DMS 273 treated with DMSO at 0.1 percent for 48 hours (cell line): ENCODE measurements around the gene CPT1B.
"Not testable (repeated sequence)": the region's sequence is repeated elsewhere in the genome, so short reads cannot be mapped to it uniquely, and the experiment has no call there.

Experiments used
- DNase-seq: peaks from one replicate; lab custom pipeline; 2025; lab: John Stamatoyannopoulos, UW

CPT1B gene

DNA sequence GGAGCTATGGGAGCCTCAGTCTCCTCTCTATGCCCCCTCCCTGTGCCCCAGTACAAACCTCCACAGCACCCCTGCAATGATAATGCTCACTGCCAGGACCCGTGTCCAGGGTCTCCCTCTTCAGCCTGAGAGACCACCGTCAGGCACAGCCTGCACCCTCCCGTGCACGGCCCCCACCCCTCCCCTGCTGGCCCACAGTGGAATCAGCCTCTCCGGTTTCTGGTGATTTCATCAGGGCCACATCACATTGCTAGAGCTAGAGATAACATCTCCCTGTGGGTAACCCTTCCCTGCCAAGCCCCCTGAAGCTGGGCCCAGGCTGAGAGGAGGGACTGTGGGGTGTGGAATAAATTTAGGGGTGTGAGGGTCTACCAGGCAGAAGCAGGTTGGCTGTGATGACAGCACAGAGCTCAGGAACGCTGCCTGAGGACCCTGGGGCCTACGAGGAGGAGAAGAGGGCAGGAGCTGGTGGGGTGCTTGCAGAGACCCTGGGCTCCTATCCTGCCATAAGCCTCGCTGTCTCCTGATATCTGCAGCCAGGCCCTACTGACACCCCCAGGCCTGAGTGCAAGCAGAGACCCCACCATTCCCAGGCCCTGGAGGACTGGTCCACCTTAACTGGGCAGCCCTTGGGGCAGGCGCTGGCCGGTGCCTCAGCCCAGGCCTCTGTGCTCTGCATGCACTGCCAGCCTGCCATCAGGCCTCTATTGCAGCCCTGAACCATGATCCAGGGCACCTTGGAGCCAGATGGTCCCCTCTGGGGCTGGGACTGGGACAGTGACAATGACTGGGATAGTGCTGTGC, 32.5 kb downstream of the CPT1B start, which contains the start of gene KLHDC7B:
KLHDC7B (plus strand) TSS at position 378 of the 804 bp plus-strand sequence; CDS start at position 723, 345 bp downstream.
- DNase-seq: no peak

DNA sequence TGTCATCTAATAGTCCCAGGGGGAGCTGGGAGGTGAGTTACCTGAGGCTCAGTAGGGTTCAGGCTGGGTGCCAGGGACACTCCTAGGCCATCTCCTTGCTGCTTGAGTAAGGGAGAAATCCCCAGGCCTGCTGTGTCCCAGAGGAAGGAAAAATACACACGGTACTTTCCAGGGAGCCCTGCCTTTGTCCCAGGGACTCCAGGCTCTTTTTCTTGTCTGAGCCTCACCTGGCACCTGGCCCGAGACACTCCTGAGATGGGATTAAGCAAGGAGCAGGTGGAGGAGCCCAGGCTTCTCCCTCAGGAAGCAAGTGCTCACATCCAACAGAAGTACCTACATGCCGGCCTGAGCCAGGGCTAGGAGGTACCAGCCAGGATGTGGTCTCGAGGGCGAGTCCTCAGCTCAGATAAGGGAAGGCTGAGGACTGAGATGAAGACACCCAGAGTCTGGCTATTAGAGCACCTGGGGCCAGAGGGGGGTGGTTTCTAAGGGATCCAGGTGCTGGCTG, 33.4 kb downstream of the CPT1B start:
- DNase-seq: no peak

DNA sequence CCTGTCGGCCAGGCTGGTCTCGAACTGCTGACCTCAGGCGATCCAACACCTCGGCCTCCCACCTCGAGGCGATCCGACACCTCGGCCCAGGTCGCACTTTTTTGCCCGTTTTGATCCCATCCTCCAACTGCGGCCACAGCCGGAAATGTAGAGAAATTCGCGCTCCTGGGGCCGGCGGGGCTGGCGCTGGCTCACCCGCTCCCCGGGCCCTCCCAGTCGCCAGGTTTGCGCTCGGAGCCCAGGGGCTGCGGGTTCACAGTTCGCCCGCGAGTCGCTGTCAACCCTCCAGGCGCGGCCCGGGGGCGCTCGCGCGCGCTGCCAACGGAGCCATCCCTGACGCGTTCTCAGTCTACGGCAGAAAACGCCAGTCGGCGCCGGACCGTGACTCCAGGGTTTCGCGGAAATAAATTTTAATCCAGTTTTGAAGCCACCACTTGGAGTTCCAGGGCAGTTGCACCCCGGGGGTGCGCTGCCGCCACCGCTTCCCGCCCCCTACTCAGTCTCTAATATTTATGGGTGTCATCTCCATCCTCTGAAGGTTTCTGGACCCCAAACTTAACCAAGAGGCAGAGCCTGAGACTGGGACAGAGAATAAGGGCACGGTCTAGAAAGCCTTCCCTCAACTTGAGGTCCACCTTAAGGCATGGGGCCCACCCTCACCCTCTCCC, 34.0 kb downstream of the CPT1B start:
- DNase-seq: no peak

DNA sequence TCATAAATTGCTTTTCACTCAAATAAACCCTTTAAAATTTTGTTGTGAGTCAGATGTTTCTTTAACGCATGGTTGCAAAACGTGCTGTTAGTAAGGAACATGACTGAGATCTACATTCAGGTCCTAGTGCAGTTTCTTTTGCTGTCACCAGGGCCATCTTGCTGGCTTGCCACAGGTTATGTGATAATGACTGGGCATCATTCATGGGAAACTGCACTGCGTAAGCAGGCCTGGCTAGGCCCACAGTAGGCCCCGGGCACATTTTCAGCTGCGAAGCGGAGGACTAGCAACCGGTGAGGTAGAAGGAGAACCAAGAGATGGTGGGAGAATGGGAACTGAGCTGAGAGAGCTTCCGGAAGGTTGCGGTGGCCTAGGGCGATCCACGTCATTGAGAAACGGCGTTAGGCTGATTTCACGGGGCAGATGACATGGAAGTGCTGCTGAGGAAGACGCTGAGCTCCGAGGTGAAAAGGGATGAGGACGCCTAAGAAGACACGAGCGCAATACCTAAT, 35.8 kb downstream of the CPT1B start:
- no peak for DNase-seq

DNA sequence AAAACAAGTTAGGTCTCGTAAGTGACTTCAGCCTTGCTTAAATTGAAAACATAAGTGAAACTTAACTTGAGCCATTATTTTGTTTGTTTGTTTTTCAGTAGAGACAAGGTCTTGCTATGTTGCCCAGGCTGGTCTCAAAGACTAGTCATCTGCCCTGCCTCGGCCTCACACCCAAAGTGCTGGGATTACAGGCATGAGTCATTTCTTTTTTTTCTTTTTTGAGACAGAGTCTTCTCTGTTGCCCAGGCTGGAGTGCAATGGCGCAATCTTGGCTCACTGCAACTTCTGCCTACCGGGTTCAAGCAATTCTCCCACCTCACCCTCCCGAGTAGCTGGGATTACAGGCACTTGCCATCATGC, 36.6 kb downstream of the CPT1B start:
- DNase-seq: not testable (repeated sequence)

DNA sequence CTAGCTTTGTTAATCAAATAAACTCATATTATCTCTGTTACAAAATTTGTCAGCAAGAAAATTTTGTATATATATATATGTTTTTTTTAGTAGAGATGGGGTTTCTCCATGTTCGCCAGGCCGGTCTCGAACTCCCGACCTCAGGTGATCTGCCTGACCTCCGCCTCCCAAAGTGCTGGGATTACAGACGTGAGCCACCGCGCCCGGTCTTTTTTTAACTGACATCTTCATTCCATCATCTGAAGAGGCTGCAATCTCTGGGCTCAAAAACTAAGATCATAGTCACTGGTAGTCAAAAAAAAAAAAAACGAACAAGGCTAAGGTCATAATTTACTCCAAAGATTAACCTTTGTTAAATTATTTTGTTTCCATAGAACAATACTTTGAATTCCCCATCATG, 37.8 kb downstream of the CPT1B start:
- no peak for DNase-seq

DNA sequence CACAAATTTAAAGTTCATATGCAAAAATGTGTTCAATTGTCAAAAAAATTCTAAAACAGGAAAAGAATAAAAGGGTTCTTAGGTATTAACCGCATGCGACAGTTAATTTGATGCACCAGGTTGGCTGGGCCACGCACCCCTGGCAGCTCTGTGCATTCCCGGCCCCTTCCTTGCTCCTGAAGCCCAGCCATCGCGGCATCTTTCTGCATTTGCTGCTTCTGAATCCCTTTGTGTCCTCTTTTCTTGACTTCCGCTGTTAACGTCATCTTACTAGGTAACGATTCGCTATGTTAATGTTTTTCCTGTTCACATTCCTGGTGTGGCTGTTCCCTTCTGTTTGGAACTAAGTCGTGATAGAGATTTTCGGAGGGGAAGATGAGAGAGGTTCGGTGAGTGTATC, 40.5 kb downstream of the CPT1B start:
- no peak for DNase-seq

DNA sequence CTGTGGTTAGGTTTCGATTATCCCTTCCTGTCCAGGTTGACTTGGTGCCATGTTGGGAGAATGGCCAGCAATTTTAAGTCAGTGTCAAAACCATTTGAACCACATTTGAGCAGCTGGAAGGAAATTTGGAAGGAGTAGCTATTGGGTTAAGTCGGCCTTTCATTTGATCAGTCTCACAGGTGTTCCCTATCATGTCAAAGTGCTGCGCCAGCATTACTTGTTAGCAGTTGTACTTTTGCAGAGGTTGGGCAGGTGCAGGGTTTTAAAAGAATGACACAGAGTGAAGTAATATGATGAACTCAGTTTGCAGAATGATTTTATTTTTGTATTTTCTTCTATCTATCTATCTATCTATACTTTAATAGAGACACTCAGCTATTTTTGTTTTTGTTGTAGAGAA, 42.0 kb downstream of the CPT1B start:
- DNase-seq: no peak

DNA sequence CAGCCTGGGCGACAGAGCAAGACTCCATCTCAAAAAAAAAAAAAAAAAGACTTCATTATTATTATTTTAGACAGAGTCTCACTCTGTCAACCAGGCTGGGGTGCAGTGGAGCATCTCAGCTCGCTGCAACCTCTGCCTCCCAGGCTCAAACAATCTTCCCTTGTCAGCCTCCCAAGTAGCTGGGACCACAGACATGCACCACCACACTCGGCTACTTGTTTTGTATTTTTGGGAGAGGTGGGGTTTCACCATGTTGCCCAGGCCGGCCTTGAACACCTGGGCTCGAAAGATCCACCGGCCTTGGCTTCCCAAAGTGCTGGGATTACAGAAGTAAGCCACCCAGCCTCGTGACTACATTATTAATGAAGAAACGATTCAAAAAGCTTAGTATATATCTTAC, 43.1 kb downstream of the CPT1B start:
- no peak for DNase-seq

DNA sequence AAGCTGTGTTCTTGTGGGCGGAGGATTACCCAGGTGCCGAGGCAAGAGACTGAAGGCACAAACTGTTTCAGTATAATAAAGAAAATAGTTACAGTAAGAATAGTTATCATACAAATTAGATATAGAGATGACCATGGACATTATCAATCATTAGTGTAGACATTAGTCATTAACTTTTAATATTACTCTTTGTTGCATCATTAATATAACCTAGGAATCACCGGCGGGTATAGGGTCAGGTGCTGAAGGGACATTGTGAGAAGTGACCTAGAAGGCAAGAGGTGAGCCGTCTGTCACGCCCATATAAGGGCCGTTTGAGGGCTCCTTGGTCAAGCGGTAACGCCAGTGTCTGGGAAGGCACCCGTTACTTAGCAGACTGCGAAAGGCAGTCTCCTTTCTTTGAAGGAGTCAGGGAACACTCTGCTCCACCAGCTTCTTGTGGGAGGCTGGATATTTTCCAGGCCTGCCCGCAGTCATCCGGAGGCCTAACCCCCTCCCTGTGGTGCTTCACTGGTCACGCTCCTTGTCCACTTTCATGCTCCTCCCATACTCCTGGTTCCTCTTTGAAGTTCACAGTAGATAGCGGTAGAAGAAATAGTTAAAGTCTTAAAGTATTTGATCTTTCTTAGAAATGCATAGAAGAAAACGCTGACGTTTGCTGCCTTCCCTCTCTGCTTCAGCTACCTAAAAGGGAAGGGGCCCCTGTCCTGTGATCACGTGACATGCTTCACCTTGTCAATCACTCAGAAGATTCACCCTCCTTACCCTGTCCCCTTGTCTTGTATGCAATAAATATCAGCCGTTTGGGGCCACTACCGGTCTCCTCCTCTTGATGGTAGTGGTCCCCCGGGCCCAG, 44.1 kb downstream of the CPT1B start:
- not testable (repeated sequence) for DNase-seq

DNA sequence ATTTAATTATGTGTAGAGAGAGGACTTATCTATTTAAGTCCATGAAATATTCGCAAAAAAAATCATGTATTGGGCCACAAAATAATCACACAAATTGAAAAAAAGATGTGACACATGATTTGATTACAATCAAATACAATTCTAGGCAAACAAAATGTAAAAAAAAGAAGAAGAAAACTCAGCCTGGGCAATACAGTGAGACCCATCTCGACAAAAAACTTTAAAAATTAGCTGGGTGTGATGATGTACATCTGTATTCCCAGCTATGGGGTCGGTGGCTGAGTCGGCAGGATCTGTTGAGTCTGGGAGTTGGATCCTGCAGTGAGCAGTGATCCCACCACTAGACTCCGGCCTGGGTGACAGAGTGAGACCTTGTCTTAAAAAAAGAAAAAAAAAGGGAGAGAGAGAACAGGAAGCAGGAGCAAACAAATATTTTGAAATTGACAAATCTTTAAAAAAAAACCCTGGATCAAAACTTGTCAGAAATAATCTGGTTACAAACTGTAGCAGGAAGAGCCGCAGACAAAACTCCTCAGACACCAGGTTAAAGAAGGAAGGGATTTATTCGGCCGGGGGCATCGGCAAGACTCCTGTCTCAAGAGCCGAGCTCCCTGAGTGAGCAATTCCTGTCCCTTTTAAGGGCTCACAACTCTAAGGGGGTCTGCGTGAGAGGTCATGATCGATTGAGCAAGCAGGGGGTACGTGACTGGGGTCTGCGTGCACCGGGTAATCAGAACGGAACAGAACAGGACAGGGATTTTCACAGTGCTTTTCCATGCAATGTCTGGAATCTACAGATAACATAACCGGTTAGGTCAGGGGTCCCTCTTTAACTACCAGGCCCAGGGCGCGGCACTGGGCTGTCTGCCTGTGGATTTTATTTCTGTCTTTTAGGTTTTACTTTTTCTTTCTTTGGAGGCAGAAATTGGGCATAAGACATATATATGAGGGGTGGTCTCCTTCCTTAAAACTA, 45.1 kb downstream of the CPT1B start:
- no peak for DNase-seq

DNA sequence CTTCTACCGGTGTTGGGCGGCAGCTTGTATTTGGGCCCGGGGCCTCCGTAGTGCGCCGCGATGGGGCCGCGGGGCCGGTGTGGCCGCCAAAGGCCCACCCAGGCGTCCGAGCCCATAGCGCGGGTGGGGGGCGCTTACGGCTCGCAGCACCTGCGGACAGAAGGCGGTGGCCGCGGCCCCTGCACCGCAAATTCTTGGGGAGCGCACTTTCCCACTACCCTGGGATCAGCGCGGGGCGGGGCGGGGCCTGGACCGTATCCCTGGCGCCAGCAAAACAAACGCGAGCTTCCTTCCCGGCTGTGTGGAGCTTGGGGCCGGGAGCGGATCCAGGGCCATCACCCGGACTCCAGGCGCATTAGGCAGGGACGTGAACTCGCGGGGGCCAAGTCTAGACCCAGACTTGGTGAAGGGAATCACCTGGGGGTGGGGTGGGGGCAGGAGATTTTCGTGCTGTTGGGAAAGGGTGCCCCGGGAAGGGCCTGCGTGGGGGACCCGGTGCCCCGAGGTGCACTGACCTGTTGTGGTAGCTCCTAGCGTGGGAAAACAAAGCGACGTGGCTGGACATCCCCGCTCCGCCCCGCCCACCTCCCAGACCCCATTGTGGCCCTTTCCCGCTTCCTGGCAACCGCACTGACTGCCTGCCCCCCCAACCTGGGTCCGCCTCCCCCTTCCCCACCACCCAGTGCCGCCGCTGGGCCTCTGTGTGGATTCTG, 46.1 kb downstream of the CPT1B start:
- no peak for DNase-seq

DNA sequence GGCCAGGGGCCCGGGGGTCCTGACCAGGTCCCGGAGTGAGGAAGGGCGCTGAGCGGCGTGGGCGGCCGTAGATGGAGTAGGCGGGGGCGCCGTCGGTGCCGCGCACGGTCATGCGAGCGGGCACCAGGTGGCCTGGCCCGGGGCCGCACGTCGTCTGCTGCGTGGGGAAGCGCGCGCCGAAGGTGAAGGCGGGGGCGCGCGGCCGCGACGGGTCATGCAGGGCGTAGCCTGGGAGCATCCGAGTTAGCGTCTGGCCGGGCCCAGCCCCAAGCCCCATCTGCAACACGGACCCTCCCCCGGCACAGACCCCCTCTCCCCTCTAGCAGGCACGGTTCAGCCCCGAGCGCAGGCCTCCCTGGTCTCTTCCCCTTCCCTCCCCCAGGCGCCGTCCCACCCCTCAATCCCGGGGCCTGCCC, 46.7 kb downstream of the CPT1B start:
- no peak for DNase-seq

DNA sequence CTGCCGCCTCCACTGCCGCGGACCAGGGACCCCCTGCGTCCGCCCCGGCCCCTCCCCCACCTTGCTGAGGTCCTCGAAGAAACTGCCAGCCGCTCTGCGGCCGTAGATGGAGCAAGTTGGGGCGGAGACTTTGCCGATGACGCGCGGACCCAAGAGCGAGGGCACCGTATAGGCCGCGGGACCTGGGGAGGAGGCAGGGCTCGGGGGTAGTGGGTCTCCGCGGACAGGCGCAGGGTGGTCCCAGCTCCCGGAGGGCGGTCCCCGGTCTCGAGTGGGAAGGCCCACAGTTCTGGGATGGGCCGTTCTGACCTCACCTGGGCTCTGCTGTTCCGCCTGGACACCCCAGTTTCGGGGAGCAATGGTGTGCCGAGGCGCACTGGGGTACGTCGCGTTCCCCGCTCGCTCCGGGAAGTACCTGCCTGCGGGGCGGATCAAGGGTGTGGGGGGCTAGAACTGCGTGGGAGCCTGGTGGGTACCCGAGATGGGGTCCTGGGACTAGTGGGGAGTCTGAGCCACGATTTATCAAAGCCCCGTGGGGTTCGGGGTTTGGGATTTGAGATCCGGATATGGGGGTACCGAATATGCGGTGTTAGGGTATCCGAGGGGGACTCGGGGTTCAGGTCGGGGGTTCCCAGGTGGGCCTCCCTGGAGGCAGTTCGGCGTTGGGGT, 47.2 kb downstream of the CPT1B start:
- DNase-seq: no peak

DNA sequence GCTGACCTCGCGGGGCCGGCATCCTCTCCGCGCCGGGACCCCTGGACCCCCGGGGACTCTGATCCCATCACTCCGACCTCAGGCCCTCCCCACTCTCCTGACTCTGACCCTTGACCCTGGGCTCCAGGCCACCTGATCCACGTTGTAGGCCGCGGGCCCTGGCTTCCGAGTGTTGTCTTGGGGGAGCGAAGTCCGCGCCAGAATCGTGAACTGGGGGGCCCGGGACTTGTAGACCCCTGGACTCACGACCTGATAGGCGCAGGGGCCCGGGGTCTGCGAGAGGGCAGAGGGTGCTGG, 47.7 kb downstream of the CPT1B start:
- DNase-seq: no peak

DNA sequence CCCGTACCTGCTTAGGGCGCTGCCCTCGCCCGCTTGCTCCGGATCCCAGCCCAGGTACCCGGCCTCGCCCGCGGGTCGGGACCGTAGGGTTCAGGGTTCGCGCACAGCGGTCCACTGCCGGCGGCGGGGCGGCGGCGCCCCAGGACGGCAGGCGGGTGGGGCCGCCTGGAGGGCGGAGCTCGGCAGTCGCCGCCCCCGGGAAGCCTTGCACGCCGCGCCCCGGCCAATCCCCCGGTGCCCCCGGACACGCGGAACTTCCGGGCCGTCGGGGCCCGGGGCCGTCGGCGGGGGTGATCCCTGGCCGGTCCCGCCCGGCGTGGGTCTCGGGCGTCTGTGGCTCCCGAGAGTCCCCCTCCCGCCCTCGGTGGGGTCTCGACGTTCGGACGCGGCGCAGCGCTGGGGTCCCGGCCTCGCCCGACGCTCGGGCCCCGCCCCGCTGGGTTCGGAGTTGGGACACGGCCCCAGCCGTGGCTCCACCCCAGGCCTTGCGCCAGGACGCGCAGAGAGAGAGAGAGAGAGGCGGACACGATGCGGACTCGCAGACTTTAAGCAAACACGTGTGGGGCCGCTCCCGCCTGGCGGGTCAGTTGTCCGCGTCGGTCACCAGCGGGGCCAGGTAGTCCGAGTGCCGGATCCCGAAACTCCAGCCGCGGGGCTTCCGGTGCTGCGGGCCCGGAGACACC, 48.2 kb downstream of the CPT1B start, which contains the start of gene TYMP:
TYMP (minus strand) TSS at position 116 of the 683 bp plus-strand sequence. CDS start 303 bp downstream, outside the sequence.
- no peak for DNase-seq

DNA sequence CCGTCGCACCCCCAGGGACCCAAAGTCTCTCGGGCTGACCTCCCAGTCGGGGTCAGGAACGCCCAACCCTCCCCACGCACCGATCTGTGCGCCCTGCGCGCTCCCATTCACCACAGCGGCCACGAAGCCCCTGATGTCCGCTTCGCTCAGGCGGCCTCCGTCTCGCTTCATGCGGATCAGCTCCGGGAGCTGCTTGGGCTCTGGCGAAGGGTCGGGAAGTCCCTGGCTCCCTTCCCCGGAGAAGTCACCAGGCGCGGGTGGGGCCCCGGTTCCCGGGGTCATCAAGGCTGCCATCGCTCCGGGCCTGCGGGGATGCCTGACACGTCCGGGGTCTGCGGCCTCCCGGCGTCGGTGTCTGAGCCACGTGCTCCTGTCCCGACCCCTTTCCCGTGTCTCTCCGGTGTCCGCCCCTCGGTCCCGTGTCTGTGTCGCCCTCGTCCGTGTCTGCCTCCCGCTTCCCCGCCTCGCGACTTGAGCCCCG, 48.8 kb downstream of the CPT1B start:
- DNase-seq: no peak

DNA sequence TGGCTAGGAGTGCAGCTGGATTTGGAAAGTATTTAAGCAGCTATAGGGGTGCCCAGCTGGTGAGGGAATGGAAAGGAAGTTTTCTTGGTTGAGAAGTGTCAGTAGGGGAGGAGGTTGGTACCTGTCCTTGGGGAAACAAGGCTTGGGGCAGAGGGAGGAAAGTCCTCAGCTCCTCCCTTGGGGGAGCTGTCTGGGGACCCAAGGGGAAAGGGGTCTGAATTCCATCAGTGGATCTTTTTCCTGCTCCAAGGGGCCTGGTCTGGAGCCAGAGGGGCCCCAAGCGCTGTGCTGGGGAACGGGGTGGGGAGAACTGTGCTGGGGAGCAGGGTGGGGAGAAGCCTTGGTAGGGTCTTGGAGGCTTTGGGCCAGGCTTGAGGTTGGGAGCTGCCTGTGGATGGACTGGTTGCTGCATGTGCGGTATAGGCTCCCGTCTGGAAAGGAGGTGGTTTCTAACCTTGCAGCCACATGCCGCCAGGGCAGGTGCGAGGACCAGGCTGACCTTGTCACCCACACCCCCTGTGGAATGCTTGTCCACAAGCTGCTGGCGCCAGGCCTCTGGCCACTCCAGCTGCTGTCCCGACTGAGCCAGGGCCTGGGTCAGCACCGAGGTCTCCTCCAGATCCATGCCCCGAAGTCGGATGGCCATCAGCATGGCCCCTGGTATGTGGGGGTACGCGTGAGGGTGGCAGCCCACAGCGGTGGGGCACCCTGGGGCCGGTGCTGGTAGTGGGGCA, 49.4 kb downstream of the CPT1B start:
- no peak for DNase-seq
